AG10803 (cell line): ENCODE measurements around the gene NKAPD1.
A peak's percentile ranks its signal among the peaks of the same experiment; 100 is the strongest.

Experiments
- DNase-seq: peaks from one replicate; pipeline ENCODE4 v3.0.0; 2010; ENCODE audit warnings: low read depth
- H3K4me3 ChIP-seq: 2 replicates; pipeline ENCODE4 v1.5.1; 2011; ENCODE audit warnings: mild to moderate bottlenecking, low read length, control low read depth
- CTCF ChIP-seq: conservative IDR thresholded peaks from 2 replicates; pipeline ENCODE4 v1.5.1; 2011; ENCODE audit warnings: mild to moderate bottlenecking, low read length, control low read depth, inconsistent platforms

The NKAPD1 gene

GRCh38 chr11:112127056-112127455, 53.0 kb downstream of the NKAPD1 start:
- no peak overlapping the region for H3K4me3 ChIP-seq
- no peak for DNase-seq
- TF ChIP-seq CTCF = no peak

GRCh38 chr11:112128483-112129121, 54.5 kb downstream of the NKAPD1 start:
- no peak for TF ChIP-seq CTCF
- peak; percentile 81 for DNase-seq
- H3K4me3 ChIP-seq = no peak overlapping the region

- no peak overlapping the region for H3K4me3 ChIP-seq
- DNase-seq = no peak
- TF ChIP-seq CTCF = no peak
Measured at GRCh38 chr11:112129656-112130055, 55.6 kb downstream of the NKAPD1 start.

GRCh38 chr11:112132737-112133136, 58.6 kb downstream of the NKAPD1 start:
- no peak overlapping the region for H3K4me3 ChIP-seq
- TF ChIP-seq CTCF = no peak
- DNase-seq = no peak

GRCh38 chr11:112134473-112134872, 60.4 kb downstream of the NKAPD1 start:
- TF ChIP-seq CTCF = no peak

More at GRCh38 chr11:112134473-112134872, 60.4 kb downstream of the NKAPD1 start:
- no peak overlapping the region for H3K4me3 ChIP-seq
- DNase-seq = no peak
